HG02798 (cell line): Measurements from ENCODE around the gene CHRNA4.

ENCODE experiments used
- ATAC-seq: cut with Tn5 transposase; IDR thresholded peaks from one replicate; pipeline ENCODE4 v1.9.1; 2021; ENCODE audit warnings: mild to moderate bottlenecking; ENCODE audit not compliant: unreplicated experiment, poor library complexity

Gene CHRNA4

DNA sequence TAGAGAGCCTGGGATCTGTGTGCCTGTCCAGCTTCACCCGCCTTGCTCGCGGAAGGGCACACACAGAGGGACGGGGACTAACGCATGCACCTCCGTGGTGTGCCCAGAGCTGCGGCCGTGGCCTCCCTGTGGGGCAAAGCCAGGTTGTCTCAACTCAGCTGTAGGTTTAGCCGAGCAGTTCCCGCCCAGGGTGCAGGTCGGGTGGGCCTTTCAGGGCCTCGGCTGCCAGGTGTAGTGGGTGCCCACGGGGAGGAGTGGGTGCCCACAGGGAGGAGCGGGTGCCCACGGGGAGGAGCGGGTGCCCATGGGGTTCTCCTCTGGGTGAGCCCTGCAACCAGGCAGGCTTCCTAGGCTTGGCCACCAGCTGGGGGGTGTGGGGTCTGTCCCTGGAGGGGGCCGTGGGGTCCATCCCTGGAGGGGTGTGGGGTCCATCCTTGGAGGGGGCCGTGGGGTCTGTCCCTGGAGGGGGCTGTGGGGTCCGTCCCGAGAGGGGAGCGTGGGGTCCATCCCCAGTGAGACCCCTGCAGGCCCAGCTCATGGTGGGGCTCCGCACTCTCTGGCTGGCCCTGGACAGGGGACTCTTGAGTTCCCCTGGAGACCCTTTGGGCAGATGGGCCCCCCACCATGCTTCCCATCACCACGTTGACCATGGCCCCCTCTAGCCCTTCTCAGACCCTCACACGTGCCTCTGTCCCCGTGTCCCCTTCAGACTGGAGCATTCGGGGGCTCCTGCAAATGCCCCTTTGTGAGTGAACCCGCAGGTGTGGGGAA lies 37.8 kb upstream of the CHRNA4 start:
- ATAC-seq, result no peak

DNA sequence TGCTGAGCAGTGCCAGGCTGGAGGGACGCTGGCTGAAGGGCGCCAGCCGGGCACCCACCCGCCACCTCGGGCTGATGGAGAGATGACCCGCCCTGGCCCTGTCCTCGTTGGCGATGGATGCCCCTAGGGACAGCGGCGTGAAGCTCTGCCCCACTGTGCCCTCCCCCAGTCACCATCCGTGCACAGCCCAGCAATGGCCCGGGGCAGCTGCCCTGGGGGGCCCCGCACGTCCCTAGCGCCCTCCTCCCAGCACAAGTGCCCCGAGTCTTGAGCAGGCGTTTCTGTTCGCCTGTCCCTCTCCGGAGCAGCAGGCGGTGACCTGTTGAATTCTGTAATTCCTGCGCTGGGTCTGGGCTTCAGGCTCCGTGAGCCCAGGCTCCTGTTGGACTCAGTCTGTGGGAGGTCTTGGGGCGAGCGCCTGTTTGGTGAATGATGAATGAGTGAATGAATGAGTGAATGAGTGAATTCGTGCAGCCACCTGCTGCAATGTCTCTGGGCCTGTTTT lies 36.8 kb upstream of the CHRNA4 start:
- ATAC-seq, result no peak

DNA sequence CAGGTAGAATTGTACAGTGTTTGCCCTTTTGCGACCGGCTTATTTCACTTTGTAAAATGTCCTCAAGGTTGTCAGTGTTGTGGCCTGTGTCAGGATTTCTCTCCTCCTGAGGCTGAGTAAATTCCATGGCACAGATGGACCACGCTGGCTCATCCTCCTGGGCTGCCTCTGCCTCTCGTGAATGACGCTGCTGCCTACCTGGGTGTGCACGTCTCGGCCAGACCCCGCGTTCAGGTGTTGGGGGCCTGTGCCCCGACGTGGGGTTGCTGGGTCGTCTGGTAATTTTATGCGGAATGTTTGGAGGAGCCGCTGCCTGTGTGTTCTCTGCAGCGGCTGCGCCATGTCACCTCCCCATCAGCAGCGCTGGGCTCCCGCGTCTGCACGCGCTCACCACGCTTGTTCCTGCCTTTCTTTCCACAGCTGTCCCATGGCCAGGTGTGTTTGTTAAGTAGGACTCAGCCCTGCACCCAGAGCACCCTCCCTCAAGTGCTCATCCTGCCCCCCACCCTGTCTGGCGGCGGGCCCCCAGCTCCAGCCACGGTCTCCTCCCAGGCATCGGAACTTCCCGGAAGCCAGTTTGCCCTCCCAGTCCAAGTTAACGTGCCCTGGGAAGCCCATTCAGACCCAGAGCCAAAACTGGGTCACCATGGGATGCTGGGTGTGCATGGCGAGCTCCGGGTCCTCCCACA lies 36.1 kb upstream of the CHRNA4 start:
- ATAC-seq, result no peak

DNA sequence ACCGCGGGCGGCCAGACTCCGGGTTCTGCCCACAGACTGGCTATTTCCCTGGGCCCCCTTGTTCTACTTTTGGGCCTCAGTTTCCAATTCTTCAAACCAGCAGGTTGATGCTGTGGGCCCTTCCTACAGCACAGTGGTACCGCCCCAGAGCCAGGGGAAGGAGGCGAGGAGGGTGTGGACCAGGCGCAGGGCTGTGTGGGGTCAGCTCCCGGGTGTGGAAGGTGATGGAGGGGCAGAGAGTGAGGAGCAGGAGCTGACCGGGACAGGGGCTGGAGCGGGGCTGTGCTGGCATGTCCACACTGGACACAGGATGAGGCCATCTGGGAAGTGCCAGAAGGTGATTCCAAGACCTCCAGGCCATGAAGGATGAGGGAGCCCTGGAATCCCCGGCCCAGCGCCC lies 35.2 kb upstream of the CHRNA4 start:
- no peak for ATAC-seq

DNA sequence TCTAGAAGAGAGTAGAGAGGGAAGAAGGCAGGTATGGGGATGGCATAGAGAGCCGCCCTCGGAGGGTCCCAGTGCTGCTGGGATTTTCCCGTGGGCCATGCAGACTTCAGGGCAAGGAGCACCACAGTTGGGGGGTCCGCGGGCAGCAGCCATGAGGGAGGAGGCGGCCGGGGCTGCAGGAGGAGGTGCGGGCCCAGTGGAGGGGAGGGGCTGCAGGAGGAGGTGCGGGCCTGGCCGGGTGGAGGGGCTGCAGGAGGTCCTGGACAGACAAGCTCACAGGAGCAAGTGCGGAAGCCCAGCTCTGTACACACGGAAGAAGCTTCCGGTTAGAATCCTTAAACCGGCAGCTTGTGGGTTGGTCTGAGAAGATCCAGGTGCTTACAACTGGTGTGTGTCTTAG lies 34.6 kb upstream of the CHRNA4 start:
- no peak for ATAC-seq

DNA sequence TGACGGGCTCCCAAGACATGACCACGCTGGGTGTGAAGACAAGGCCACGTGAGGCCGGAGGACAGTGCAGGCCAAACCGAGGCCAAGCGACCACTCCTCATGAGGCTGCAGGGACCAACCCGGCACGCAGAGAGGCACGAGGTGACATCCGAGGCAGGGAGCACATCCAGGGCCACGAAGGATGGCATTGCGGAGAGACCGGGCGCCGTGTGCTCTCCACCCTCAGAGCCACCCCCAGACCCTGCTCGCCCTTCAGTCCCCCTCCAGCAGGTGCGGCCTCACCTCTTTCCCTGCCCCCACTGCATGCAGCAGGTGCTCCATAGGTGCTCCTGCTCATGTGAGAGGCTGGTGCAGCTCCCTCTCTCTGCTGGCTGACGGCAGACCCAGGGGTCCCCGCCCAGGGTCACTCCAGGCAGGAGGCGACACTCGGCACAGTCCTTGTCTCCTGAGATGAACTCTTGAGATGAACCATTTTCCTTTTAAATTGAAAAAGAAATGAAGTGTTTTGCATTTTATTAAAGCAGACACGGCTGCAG lies 33.8 kb upstream of the CHRNA4 start:
- no peak for ATAC-seq

DNA sequence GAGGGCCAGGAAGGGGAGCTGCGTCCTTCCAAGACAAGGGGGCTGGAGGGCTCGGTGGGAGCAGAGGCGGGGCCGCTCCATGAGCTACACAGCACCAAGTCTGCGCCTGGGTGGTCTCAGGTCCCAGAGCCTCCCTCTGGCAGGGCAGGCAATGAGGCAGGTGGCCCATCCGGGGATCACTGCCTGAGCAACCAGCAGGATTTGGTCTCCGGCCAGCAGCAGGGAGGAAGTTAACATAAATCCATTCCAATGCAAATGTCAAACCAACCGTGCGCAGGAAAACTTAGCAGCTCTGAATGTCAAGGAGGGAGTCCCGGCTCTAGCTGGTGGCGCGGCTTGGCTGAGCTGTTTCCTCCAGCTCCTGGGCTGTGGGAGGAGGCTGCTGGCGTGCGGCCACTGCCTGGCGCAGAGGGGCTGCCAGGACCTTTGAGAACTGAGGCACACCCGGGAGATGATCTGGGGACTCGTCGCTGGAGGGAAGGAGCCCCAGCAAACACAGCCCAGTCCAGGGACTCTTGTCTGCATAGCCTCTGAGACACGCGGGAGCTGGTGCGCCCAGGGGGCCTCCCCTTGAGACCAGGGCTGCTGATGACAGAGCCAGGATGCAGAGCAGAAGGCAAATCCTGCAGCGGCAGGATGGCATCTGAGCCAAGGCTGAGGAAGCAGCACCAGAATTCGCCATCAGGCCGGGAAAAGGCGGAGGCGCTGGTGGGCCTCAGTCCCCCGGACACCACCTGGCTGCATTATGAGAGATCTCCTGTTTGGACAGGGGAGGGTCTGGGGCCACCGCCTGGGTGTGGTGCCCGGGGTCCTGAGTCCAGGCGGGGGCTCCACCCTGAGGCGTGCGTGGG lies 33.1 kb upstream of the CHRNA4 start:
- no peak for ATAC-seq

DNA sequence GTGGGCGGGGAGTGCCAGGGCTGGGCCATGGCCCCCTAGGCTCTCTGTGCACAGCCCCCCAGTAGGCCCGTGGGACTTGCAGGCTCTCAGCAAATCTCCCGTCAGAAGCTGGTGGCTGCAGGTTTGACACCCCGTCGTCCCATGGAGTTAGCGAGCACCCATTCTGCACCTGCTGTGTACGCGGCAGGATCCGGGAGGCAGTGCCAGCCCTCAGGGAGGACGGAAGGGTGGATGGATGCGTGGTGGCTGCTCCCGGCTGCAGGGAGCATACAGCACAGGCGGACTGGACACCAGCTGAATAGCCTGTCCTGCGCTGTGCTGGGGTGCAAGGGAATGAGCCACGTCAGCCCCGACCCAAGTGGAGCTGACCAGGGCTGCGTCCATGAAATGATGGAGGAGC lies 32.4 kb upstream of the CHRNA4 start:
- no peak for ATAC-seq

DNA sequence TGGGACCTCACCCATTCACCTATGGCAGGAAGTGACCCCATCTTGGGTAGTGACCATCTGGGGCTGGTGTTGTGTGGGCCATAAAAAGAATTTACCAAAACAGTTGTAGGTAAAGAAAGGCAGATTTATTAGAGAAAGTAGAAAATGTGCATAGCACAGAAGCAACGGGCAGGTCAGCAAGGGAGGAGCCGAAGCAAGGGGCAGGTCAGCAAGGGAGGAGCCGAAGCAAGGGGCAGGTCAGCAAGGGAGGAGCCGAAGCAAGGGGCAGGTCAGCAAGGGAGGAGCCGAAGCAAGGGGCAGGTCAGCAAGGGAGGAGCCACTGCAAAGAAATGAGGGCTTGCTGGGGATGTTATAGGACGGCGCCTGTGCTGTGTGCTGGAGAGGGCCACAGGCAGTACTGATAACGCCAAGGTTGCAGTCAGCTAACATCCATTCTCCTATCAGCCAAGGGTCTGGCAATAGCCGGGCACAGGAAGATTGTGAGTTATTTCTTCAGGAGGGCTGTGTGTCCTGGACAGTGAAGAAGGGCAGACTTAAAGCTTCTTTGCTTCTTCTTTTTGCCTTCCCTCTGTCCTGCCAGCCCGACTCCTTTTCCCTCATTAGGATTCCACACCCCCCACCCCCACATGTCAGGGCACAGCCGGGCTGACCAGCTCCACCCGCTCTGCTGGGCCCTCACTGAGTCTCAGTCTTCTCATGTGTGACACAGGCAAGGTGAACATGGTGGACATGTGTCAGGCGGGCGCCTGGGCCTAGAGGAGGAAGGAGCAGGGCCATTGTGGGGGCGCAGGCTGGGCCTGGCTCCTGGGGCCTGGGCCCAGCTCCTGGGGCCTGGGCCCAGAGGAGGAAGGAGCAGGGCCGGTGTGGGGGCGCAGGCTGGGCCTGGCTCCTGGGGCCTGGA lies 31.6 kb upstream of the CHRNA4 start:
- no peak for ATAC-seq

DNA sequence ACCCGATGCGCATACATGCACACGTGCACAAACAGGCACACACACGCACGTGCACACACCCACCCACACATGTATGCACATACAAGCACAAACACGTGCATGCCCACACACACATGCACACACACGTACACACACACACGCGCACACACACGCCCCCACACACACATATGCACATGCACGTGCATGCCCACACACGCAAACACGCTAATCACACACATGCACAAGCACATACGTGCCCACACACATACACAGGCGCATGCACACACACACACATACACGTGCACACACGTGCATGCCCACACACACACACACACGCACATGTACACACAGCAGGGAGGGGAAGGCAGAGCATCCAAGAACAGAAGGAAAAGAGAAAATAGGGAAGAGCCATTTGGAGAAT lies 26.8 kb upstream of the CHRNA4 start:
- no peak for ATAC-seq

DNA sequence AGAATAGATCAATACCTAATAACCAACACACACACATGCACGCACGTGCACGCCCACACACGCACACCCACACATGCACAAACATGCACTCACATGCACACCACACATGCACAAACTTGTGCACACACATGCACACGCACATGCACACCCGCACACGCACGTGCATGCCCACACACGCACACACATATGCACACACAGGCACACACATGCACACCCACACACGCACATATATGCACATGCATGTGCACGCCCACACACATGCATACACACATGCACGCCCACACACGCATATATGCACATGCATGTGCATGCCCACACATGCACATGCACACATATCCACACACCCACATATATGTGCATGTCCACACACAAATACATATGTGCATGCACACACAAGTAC lies 26.2 kb upstream of the CHRNA4 start:
- no peak for ATAC-seq

DNA sequence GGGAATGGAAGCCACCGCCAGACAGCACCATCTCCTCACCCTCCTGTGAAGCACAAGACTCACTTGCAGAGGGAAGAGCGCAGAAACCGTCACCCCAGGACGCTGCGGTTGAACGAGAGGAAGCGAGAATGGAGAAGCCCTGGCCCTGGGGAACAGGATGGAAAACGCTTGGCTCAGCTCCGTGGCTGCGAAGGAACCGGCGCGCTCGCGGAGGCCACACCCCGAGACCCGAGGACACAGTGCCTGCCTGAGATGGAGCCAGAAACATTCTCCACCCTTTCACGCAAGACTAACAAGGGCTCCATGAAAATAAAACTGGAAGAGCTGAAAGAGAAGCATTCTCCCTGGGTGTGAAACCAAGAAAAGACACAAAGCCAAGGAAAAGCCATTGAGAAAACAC lies 25.3 kb upstream of the CHRNA4 start:
- no peak for ATAC-seq

DNA sequence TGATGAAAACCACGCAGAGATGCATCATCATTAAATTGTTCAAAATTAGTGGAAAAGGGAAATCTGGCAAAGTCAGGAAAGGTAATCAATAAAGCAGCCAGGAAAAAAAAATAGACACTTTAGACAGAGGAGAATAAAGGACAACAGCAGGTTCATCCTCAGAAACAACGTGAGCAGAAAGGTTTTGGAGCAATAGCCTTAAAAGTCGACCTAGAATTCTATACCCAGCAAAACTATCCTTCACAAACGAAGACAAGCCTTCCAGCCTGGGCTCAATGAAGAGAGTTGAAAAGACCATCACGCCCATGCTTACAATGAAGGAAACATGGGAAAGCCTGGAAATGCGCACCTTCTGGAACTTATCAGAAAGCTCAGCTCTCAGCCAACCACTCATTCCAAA lies 24.7 kb upstream of the CHRNA4 start:
- ATAC-seq, result no peak

DNA sequence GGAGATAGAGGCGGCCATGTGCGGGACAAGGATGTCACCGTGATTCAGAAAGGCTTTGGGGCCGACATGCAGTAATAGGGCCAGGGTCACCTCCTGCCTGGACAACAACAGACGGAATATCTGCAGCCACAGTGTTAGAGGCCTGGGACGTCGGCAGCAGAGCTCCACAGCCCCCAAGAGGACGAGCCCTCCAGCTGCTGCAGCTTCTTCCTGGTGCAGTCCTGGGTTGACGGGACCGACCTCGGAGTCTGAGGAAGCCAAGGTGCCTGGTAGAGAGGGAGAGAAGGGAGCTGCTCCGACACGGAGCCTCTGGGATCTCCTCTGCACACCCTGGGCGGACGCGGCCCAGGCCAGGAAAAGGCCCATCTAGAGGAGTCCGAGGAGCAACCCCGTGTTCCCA lies 23.2 kb upstream of the CHRNA4 start:
- ATAC-seq, result no peak

DNA sequence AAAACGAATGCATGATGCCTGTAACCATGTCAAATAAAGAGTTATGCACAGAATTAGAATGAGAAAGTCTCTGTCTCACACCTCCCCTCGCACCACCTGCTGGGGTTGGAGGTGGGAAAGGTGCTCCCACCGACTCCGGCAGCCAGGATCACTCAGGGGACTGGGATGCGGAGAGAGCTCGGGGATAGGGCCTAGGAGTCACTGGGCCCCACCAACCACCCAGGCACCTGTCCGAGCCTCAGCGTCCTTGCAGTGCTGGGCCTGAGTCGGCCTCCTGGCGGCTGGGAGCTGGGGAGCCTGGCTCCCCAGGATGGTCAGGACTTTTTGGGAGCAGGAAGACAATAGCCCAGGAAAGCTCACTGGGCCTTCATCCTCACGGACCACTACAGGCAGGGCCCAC lies 22.4 kb upstream of the CHRNA4 start:
- no peak for ATAC-seq

DNA sequence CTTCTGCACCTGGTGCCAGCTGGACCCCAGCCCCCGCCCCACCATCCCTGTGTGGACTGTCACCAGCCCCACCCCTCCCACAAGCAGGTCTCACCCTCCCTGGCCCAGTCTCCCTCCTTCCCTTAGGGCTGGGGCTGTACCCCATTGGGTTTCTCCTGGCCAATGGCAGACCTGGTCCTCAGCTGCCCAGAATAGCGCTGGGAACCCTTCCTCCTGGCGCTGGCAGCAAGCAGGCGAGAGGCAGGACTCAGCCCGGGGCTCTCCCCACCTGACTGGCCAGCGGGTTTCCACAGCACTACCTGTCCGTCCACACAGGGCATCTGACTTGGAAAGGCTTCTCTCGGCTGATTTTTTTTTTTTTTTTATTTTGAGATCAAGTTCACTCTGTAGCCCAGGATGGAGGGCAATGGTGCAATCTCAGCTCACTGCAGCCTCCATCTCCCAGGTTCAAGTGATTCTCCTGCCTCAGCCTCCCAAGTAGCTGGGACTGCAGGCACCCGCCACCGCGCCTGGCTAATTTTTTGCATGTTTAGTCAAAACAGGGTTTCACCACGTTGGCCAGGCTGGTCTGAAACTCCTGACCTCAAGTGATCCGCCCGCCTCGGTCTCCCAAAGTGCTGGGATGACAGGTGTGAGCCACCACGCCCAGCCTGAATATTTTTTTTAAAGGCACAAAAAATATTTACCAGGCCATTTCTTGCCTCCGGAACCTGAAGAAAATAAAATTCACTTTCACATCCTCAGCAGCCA lies 21.6 kb upstream of the CHRNA4 start:
- ATAC-seq, result no peak

DNA sequence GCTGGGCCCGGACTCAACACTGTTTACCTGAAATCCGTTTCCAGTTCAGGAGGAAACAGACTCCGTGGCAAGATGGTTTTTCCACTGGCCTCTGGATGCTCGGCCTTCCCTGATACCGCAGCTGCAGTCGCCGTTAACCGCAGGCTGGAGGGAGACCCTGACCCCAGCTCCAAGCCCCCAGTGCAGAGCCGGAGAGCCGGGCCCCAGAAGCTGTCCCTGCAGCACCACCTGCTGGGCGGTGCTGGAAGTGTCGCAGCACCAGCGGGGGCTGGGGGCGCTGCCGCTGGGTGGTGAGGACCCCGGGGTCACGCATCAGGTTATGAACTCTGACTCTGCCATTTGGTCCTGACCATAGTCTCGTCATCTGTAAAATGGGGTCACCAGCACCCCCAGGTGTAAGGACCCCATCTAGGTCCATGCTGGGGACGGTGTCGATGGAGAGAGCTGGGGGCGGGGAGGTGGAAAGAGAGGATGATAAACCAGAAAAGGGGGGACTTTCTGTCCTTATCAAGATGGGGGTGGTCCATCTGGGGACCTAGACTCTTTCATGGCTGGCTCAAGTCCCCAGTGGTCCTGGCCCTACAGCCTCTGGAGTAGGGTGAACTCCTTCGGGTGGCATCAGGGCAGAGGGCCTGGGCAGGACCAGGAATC lies 20.8 kb upstream of the CHRNA4 start:
- ATAC-seq, result no peak

DNA sequence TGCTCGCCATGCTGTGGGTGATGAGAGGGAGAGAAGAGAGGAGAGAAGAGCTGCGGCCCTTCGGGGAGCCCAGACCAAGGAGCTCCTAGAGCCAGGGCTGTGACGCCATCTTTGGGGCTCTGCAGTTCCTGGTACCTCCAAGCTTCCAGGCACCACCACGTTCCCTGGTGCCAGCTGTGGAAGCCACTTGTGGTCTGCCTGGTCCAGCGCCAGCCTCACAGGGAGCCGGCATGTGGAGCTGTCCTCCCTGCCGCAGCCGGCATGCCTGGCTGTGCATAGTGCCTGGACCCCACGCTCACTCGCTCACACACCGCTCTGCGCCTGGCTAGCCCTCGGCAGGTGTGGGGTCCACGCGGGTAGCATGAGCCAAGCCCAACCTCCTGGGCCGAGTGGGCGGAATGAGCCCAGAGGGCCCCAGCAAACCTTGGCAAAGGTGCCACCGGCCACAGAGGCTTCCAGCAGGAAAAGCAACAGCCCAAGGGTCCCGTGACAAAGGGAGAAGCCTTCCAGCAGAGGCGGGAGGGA lies 19.3 kb upstream of the CHRNA4 start:
- ATAC-seq, result no peak
